Osteocyte (in vitro differentiated cells): Measurements from ENCODE around the gene FKBP1B. TPM values are rescaled to one million over a fixed set of nuclear protein-coding genes. Genes with fewer than 3 reads are reported as not detected.

ENCODE experiments used
- DNase-seq: peaks from one replicate; pipeline ENCODE4 v3.0.0; 2021; ENCODE audit warnings: mixed read lengths; ENCODE audit not compliant: unreplicated experiment; ENCODE audit errors: extremely low spot score
- H3K27ac Mint-ChIP-seq: one replicate; pipeline ENCODE4 v1.8.0; 2021; ENCODE audit warnings: mild to moderate bottlenecking, mixed read lengths; ENCODE audit not compliant: unreplicated experiment
- H3K27me3 Mint-ChIP-seq: one replicate; pipeline ENCODE4 v1.8.0; 2021; ENCODE audit warnings: mixed read lengths; ENCODE audit not compliant: unreplicated experiment
- H3K36me3 Mint-ChIP-seq: one replicate; pipeline ENCODE4 v1.8.0; 2021; ENCODE audit warnings: mixed read lengths; ENCODE audit not compliant: unreplicated experiment
- H3K4me1 Mint-ChIP-seq: one replicate; pipeline ENCODE4 v1.8.0; 2021; ENCODE audit warnings: mixed read lengths; ENCODE audit not compliant: unreplicated experiment
- H3K4me3 Mint-ChIP-seq: one replicate; pipeline ENCODE4 v1.8.0; 2021; ENCODE audit warnings: mild to moderate bottlenecking, moderate library complexity, mixed read lengths; ENCODE audit not compliant: unreplicated experiment
- H3K9me3 Mint-ChIP-seq: one replicate; pipeline ENCODE4 v1.8.0; 2021; ENCODE audit warnings: mixed read lengths; ENCODE audit not compliant: unreplicated experiment
- total RNA-seq: library from RNA; stranded (reverse); gene quantifications from 2 replicates; pipeline ENCODE4 v1.2.1, GENCODE V29; 2021
- TF ChIP-seq, protein P1 (sequence below): fragments of 200-600 bp; sonication (generic); IDR thresholded peaks from 2 replicates; pipeline ENCODE4 v1.5.0; 2021; ENCODE audit warnings: antibody characterized with exemption, mild to moderate bottlenecking, moderate library complexity

FKBP1B gene
- total RNA-seq, 1 donor from 2014 or later = 12.7 TPM

DNA sequence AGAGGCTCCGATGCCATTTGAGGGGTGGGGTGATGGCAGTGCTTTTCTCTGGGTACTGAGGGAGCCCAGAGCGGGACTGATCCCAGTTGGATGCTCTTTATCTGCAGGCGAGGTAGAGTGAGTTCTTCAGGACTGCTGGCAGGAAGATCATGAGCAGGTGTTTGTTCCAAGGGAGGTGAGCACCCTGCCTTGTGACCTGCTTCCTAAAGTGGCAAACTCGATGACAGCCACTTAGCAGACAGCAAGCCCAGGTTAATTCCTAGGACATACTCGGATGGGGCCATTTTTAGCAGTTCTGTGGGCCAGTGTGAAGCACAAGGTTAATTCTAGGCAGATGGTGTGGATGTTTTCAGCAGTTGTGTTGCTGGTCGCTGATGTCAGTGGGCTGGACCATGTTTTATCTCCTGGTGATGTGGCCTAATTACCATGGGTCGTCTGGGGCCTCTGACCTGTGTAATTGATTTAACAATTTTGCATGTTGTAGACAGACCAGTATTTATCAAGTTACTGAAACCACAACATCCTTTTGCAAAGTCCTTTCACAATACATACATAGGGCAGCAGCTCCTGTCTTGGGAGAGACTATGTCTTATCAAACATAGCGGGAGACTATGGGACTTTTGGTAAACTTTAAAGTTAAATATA lies 4.9 kb downstream of the FKBP1B start:
- H3K4me1 Mint-ChIP-seq = no peaks in the 10 kb centered on the region
- no peak for DNase-seq
- no peak overlapping the region for H3K4me3 Mint-ChIP-seq
- TF ChIP-seq, protein P1, sequence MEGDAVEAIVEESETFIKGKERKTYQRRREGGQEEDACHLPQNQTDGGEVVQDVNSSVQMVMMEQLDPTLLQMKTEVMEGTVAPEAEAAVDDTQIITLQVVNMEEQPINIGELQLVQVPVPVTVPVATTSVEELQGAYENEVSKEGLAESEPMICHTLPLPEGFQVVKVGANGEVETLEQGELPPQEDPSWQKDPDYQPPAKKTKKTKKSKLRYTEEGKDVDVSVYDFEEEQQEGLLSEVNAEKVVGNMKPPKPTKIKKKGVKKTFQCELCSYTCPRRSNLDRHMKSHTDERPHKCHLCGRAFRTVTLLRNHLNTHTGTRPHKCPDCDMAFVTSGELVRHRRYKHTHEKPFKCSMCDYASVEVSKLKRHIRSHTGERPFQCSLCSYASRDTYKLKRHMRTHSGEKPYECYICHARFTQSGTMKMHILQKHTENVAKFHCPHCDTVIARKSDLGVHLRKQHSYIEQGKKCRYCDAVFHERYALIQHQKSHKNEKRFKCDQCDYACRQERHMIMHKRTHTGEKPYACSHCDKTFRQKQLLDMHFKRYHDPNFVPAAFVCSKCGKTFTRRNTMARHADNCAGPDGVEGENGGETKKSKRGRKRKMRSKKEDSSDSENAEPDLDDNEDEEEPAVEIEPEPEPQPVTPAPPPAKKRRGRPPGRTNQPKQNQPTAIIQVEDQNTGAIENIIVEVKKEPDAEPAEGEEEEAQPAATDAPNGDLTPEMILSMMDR = no peak
- no peaks in the 10 kb centered on the region for H3K9me3 Mint-ChIP-seq
- no peak overlapping the region for H3K27ac Mint-ChIP-seq
- H3K36me3 Mint-ChIP-seq = peaks cover 4% of the 10 kb centered on the region
- H3K27me3 Mint-ChIP-seq = no peaks in the 10 kb centered on the region

DNA sequence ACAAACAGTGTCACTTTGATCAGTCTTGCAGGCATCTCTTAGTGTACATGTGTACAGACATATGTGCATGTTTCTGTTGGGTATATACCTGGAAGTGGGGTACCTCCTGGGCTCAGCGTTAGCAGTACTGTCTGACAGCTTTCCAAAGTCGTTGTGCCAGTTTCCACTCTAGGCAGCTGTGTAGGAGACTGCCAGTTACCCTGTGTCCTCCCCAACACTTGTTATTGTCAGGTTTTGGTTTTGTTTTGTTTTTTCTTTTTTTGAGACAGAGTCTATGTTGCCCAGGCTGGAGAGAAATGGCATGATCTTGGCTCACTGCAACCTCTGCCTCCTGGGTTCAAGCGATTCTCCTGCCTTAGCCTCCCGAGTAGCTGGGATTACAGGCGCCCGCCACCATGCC lies 6.2 kb downstream of the FKBP1B start:
- Mint-ChIP-seq H3K4me1 (no peaks in the 10 kb centered on the region), H3K27ac (no peak overlapping the region), H3K36me3 (peaks cover 4% of the 10 kb centered on the region), H3K4me3 (no peak overlapping the region), H3K9me3 (no peaks in the 10 kb centered on the region), H3K27me3 (no peaks in the 10 kb centered on the region)
- TF ChIP-seq, protein P1 = no peak
- DNase-seq = no peak

DNA sequence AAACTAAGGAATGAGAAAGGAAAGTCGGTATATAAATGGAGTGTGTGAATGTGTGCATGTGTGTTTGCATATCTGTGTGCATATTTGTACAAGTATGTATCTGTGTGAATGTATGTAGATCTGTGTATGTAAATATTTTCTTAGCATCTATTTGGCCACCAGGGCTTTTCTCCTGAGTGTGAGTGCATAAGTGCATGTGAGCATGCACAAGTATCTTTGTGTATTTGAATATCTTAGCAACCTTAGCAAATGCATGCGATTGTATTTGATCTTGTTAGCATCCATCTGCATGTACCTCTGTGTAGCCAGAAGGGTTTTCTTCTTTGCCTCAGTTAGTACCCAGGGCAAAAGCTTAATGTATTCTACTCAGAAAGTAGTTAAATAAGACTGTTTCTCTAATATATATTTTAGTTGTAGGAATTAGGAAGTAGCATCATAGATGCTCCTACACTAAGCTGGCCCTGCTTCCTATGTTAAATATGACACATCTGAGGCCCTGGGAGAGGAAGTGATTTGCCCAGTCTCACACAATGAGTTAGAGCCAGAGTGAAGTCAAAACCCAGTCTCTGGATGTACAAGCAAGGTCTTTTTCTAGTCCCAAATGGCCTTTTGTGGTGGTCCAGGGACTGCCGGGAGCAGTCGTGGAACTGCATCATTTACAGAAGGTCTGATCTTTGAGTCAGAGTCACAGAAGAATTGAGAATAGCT lies 9.2 kb downstream of the FKBP1B start:
- Mint-ChIP-seq H3K27me3 (no peaks in the 10 kb centered on the region), H3K9me3 (no peaks in the 10 kb centered on the region), H3K4me1 (no peaks in the 10 kb centered on the region), H3K36me3 (peaks cover 4% of the 10 kb centered on the region), H3K27ac (no peak overlapping the region), H3K4me3 (no peak overlapping the region)
- no peak for DNase-seq
- TF ChIP-seq, protein P1 = no peak

DNA sequence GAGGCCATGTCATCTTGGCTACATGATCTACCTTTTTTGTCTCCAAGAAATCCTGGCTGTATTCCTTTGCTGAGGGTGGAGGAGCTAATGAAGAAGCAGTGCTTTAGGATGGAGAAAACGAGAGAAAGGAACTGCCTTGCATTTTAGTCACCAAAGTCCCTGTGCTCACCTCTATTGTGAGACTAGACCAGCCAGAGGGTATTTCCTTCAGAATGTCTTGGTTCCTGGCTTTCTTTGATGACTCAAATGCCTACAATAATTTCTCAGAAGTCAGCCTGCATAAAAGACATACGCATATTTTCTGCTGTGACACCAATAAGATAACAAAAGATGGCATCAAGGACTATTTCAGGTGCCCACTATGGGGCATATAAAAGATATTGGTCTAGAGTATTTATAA lies 15.8 kb downstream of the FKBP1B start:
- TF ChIP-seq, protein P1 = no peak
- Mint-ChIP-seq H3K27ac (no peak overlapping the region), H3K4me3 (no peak overlapping the region), H3K27me3 (no peaks in the 10 kb centered on the region), H3K4me1 (no peaks in the 10 kb centered on the region), H3K9me3 (no peaks in the 10 kb centered on the region), H3K36me3 (peaks cover 10% of the 10 kb centered on the region)
- DNase-seq = no peak

DNA sequence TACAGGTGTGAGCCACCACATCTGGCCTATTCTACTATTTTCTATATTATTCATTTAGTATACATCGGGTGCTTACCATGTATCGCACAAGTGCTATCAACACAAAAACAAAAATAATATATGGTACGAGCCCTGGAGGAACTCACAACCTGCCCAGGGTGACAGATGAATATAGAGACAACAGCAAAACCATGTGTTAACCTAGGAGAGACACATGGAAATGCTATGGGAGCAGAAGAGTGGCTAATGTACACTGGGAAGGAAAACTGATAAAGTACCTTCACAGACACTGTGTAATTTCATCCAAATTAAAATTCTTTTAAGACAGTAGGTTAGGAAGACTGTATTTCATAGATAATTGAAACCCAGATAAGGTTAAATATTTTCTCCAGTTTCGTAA lies 22.7 kb downstream of the FKBP1B start:
- DNase-seq = no peak
- H3K36me3 Mint-ChIP-seq = peaks cover 16% of the 10 kb centered on the region
- no peak overlapping the region for H3K27ac Mint-ChIP-seq
- H3K4me1 Mint-ChIP-seq = peaks cover 19% of the 10 kb centered on the region
- H3K4me3 Mint-ChIP-seq = no peak overlapping the region
- no peaks in the 10 kb centered on the region for H3K9me3 Mint-ChIP-seq
- TF ChIP-seq, protein P1 = no peak
- no peaks in the 10 kb centered on the region for H3K27me3 Mint-ChIP-seq
